H1 (cell line): ENCODE data around the gene ALAS1. TPM values are rescaled to one million over a fixed set of nuclear protein-coding genes. Genes with fewer than 3 reads are reported as not detected.

Experiments
- CTCF ChIA-PET: fragments of 300-600 bp; sonication (Branson Sonifier 250); formaldehyde crosslinking; loops from one replicate; lab custom pipeline; 2021; ENCODE audit not compliant: partially characterized antibody; lab: Charles Lee
- POLR2A ChIA-PET: fragments of 300-600 bp; sonication (Branson Sonifier 250); formaldehyde crosslinking; loops from one replicate; lab custom pipeline; 2021; ENCODE audit warnings: inconsistent platforms; ENCODE audit not compliant: partially characterized antibody; lab: Charles Lee
- DNase-seq, 2 experiments: peaks; one replicate each; pipeline versions ENCODE4 v3.0.0 to v3.0.0-alpha.2; 2010 to 2022; ENCODE audit warnings: low spot score in 2 of 2, low read depth in 1 of 2, mixed read lengths in 1 of 2
- FAIRE-seq: peaks from 2 replicates; lab custom pipeline; 2011; peaks lifted over from hg19 to GRCh38; lab: Jason Lieb, UNC
- H2AFZ ChIP-seq: 2 replicates; pipeline ENCODE4 v1.8.1; 2012; ENCODE audit warnings: low read length, inconsistent platforms
- H2AK5ac ChIP-seq: 2 replicates; pipeline ENCODE4 v1.6.1; 2013; ENCODE audit warnings: low read depth, low read length
- H2BK120ac ChIP-seq: replicated peaks from 2 replicates; pipeline ENCODE3; 2013; ENCODE audit warnings: low read depth, low read length, inconsistent platforms
- H2BK12ac ChIP-seq: 2 replicates; pipeline ENCODE4 v1.6.1; 2013; ENCODE audit warnings: low read depth, low read length
- H2BK15ac ChIP-seq: 2 replicates; pipeline ENCODE4 v1.6.1; 2013; ENCODE audit warnings: low read length
- H2BK20ac ChIP-seq: 2 replicates; pipeline ENCODE4 v1.6.1; 2013; ENCODE audit warnings: low read length
- H2BK5ac ChIP-seq: 2 replicates; pipeline ENCODE4 v1.6.1; 2013; ENCODE audit warnings: low read depth, low read length
- H3K14ac ChIP-seq: 2 replicates; pipeline ENCODE4 v1.6.1; 2013; ENCODE audit warnings: inconsistent platforms; ENCODE audit not compliant: insufficient read length
- H3K18ac ChIP-seq: 2 replicates; pipeline ENCODE4 v1.6.1; 2013; ENCODE audit warnings: low read length; ENCODE audit errors: extremely low read depth
- H3K23ac ChIP-seq: 2 replicates; pipeline ENCODE4 v1.6.1; 2013; ENCODE audit warnings: inconsistent platforms; ENCODE audit not compliant: insufficient read length
- H3K23me2 ChIP-seq: 2 replicates; pipeline ENCODE4 v1.6.1; 2013; ENCODE audit warnings: low read depth, low read length
- H3K27ac ChIP-seq: 2 replicates; pipeline ENCODE4 v1.6.1; 2011; ENCODE audit warnings: low read depth, low read length, inconsistent platforms
- H3K27me3 ChIP-seq, 4 experiments: replicated peaks in 1 of 4; 1 replicate in 1 of 4; 2 replicates in 3 of 4; pipeline versions ENCODE4 v1.6.1 to v1.8.1; 2011 to 2013; ENCODE audit warnings: low read length in 3 of 4, mild to moderate bottlenecking in 3 of 4, inconsistent platforms in 2 of 4, mixed read lengths in 2 of 4, moderate library complexity in 1 of 4; ENCODE audit not compliant: control insufficient read depth in 3 of 4, insufficient read depth in 3 of 4; ENCODE audit errors: extremely low read depth in 1 of 4
- H3K36me3 ChIP-seq, 4 experiments: 2 replicates each; pipeline versions ENCODE4 v1.6.1 to v1.8.1; 2011 to 2013; ENCODE audit warnings: mild to moderate bottlenecking in 4 of 4, low read length in 3 of 4, moderate library complexity in 2 of 4, control low read depth in 1 of 4, inconsistent platforms in 1 of 4; ENCODE audit not compliant: insufficient read depth in 4 of 4, control insufficient read depth in 2 of 4
- H3K4ac ChIP-seq: replicated peaks from 2 replicates; pipeline ENCODE3; 2013; ENCODE audit warnings: low read length, low read depth, mixed read lengths, inconsistent platforms; ENCODE audit not compliant: insufficient read length
- H3K4me1 ChIP-seq, 4 experiments: replicated peaks in 1 of 4; 1 replicate in 1 of 4; 2 replicates in 3 of 4; pipeline versions ENCODE4 v1.6.1 to v1.8.1; 2011 to 2013; ENCODE audit warnings: low read length in 3 of 4, inconsistent platforms in 2 of 4, mixed read lengths in 1 of 4; ENCODE audit not compliant: insufficient read depth in 4 of 4, control insufficient read depth in 3 of 4
- H3K4me2 ChIP-seq, 2 experiments: 2 replicates each; pipeline versions ENCODE4 v1.6.1 to v1.8.1; 2011 to 2013; ENCODE audit warnings: low read depth in 2 of 2, low read length in 2 of 2, control low read depth in 1 of 2, inconsistent platforms in 1 of 2, mild to moderate bottlenecking in 1 of 2; ENCODE audit not compliant: insufficient read depth in 1 of 2
- H3K4me3 ChIP-seq, 4 experiments: fragments of 200-600, 300-600 bp in 1 of 4; sonication (generic), shearing (Covaris generic), sonication (Bioruptor Twin) in 1 of 4; 2 replicates each; pipeline versions ENCODE4 v1.5.1 to v1.8.1; 2011 to 2016; ENCODE audit warnings: low read length in 4 of 4, low read depth in 3 of 4, control low read depth in 2 of 4, inconsistent platforms in 2 of 4, mild to moderate bottlenecking in 2 of 4, mixed read lengths in 1 of 4, moderate library complexity in 1 of 4; ENCODE audit not compliant: insufficient read depth in 2 of 4; ENCODE audit errors: extremely low read depth in 1 of 4
- H3K56ac ChIP-seq: replicated peaks from 2 replicates; pipeline ENCODE3; 2013; ENCODE audit warnings: low read depth, mild to moderate bottlenecking, mixed read lengths, low read length, inconsistent platforms; ENCODE audit not compliant: insufficient read length
- H3K79me1 ChIP-seq: 2 replicates; pipeline ENCODE4 v1.6.1; 2013; ENCODE audit warnings: low read depth, low read length, control low read depth
- H3K79me2 ChIP-seq, 2 experiments: 2 replicates each; pipeline versions ENCODE4 v1.6.1 to v1.8.1; 2012 to 2013; ENCODE audit warnings: low read length in 2 of 2, mild to moderate bottlenecking in 2 of 2, inconsistent platforms in 1 of 2; ENCODE audit not compliant: insufficient read depth in 2 of 2, control insufficient read depth in 1 of 2
- H3K9ac ChIP-seq, 4 experiments: replicated peaks in 1 of 4; 1 replicate in 1 of 4; 2 replicates in 3 of 4; pipeline versions ENCODE4 v1.6.1 to v1.8.1; 2011 to 2013; ENCODE audit warnings: low read depth in 3 of 4, low read length in 3 of 4, control low read depth in 2 of 4, mild to moderate bottlenecking in 2 of 4, moderate library complexity in 2 of 4, inconsistent platforms in 1 of 4; ENCODE audit errors: extremely low read depth in 1 of 4
- H3K9me3 ChIP-seq, 2 experiments: 2 replicates each; pipeline versions ENCODE4 v1.6.1 to v1.8.1; 2012 to 2013; ENCODE audit warnings: mild to moderate bottlenecking in 2 of 2, moderate library complexity in 2 of 2, control low read depth in 1 of 2, inconsistent platforms in 1 of 2, low read depth in 1 of 2, low read length in 1 of 2, mixed read lengths in 1 of 2; ENCODE audit not compliant: insufficient read depth in 2 of 2
- H4K20me1 ChIP-seq, 2 experiments: replicated peaks in 1 of 2; 2 replicates each; pipeline versions ENCODE3 to v1.8.1; 2011 to 2013; ENCODE audit warnings: inconsistent platforms in 2 of 2, low read length in 2 of 2, mild to moderate bottlenecking in 1 of 2; ENCODE audit not compliant: insufficient read depth in 2 of 2, control insufficient read depth in 1 of 2
- H4K5ac ChIP-seq: 2 replicates; pipeline ENCODE4 v1.6.1; 2013; ENCODE audit warnings: low read length, low read depth, mixed read lengths, inconsistent platforms; ENCODE audit not compliant: insufficient read length
- H4K8ac ChIP-seq: 2 replicates; pipeline ENCODE4 v1.8.0; 2013; ENCODE audit warnings: mild to moderate bottlenecking, moderate library complexity, low read length, inconsistent platforms; ENCODE audit not compliant: insufficient read depth; ENCODE audit errors: extremely low read depth
- H4K91ac ChIP-seq: replicated peaks from 2 replicates; pipeline ENCODE3; 2013; ENCODE audit warnings: low read length, mixed read lengths, inconsistent platforms; ENCODE audit not compliant: insufficient read length
- SP4 ChIP-seq: IDR thresholded peaks from 2 replicates; pipeline ENCODE4 v1.6.1; 2012; ENCODE audit warnings: low read length, inconsistent platforms
- WGBS, 2 experiments: shearing (Covaris generic) in 1 of 2; methylation state at CpG; one replicate each; pipeline versions ENCODE4 v1.1.6 to v1.1.7; 2013 to 2015; ENCODE audit warnings: low lambda C conversion rate in 2 of 2, mixed read lengths in 2 of 2, inconsistent platforms in 1 of 2, low coverage in 1 of 2, missing lambda C conversion rate in 1 of 2; ENCODE audit not compliant: insufficient replicate concordance in 2 of 2, insufficient coverage in 1 of 2, insufficient read length in 1 of 2; ENCODE audit errors: extremely low coverage in 1 of 2, missing lambda C conversion rate in 1 of 2; 5-methylcytosine and 5-hydroxymethylcytosine counted together
- polyA plus RNA-seq, 7 experiments: library from polyadenylated mRNA; depleted of rRNA in 3 of 7; stranded (reverse) in 5 of 7; unstranded in 2 of 7; fragments of >200 nt in 5 of 7; fragments of 200-250 nt in 2 of 7; gene quantifications; 1 replicate in 5 of 7; 2 replicates in 1 of 7; 4 replicates in 1 of 7; pipeline versions ENCODE4 v1.2.1 to v1.2.3, GENCODE V29; 2011 to 2013; ENCODE audit warnings: missing spikeins in 2 of 7, mixed read lengths in 2 of 7
- total RNA-seq: library from RNA; stranded (reverse); fragmentation: NEBNext Ultra II Directional; extraction: Animal tissue kit (Norgen Biotek cat#: 25700); gene quantifications from 2 replicates; pipeline ENCODE4 v1.2.1, GENCODE V29; 2021

Gene ALAS1
- total and polyA plus RNA-seq, 2 of the 8 experiments (the other 6 are each of a cell fraction or from before 2014, with no cell fraction given): 45.9 to 84.4 TPM

DNA sequence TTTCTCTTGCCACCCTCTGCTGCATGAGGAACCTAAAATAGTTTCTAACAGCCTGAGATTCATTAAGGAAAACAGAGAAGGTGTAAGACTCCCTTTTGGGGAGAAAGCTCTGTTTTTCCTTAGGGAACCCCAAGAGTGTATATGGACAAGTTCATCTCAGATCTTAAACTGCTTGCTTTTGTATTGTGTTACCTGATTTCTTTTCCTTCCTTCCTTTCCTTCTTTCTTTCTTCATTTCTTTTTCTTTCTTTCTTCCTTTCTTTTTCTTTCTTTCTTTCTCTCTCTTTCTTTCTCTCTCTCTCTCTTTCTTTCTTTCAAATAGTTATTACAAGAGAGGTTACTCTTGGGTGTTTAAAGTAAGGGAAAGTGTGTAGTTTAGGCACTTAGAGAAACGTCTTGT lies 38.5 kb upstream of the ALAS1 start:
- no peak overlapping the region for H3K4me3 ChIP-seq
- H2BK5ac ChIP-seq: no peak overlapping the region
- H4K8ac ChIP-seq: no peak overlapping the region
- FAIRE-seq (no peak), DNase-seq (no peak)
- H3K79me1 ChIP-seq: no peaks in the 10 kb centered on the region
- no peak overlapping the region for H3K18ac ChIP-seq
- H2BK120ac ChIP-seq: no peak overlapping the region
- H3K23me2 ChIP-seq: no peaks in the 10 kb centered on the region
- 53% methylated on average over 1 of the region's 1 CpG; no CpG with 5 or more reads in 1 of the 2 experiments for WGBS, 2 experiments
- no peak overlapping the region for H3K23ac ChIP-seq
- no peak overlapping the region for H2AK5ac ChIP-seq
- no peak overlapping the region for H4K91ac ChIP-seq
- no peaks in the 10 kb centered on the region for H3K36me3 ChIP-seq
- H3K4ac ChIP-seq: no peak overlapping the region
- H3K56ac ChIP-seq: no peak overlapping the region
- H2AFZ ChIP-seq: no peak overlapping the region
- ChIA-PET CTCF (interaction anchor here (0.9 to 1.5 kb wide), 4 partner anchors 9 to 156 kb away, joined by 3 to 7 read pairs (median 6); no protein-coding TSS in a partner anchor), POLR2A (interaction anchor here (0.7 to 1.7 kb wide), 2 partner anchors 108 to 164 kb away, joined by 3 read pairs; partner anchors contain the start of gene RPL29)
- H3K79me2 ChIP-seq: no peaks in the 10 kb centered on the region
- H3K27me3 ChIP-seq: no peaks in the 10 kb centered on the region
- H3K14ac ChIP-seq: no peak overlapping the region
- no peak overlapping the region for H4K5ac ChIP-seq
- H3K27ac ChIP-seq: no peak overlapping the region
- no peak overlapping the region for H3K9ac ChIP-seq
- no peak overlapping the region for H2BK15ac ChIP-seq
- peaks cover 2 to 8% of the 10 kb centered on the region in 2 experiments; a peak in 2 of 4 replicates for H3K9me3 ChIP-seq
- no peak overlapping the region for H2BK20ac ChIP-seq
- no peaks in the 10 kb centered on the region for H4K20me1 ChIP-seq
- H3K4me1 ChIP-seq: peaks cover 0 to 2% (median under 1%) of the 10 kb centered on the region in 4 experiments; a peak in 2 of 7 replicates
- no peak overlapping the region for H3K4me2 ChIP-seq
- no peak overlapping the region for H2BK12ac ChIP-seq
- no peak for TF ChIP-seq SP4
